HG03575 (cell line): ENCODE data around the gene ATP6V1C2.

Experiments
- ATAC-seq: cut with Tn5 transposase; IDR thresholded peaks from one replicate; pipeline ENCODE4 v1.9.1; 2021; ENCODE audit not compliant: unreplicated experiment, insufficient number of reproducible peaks, low FRiP score; ENCODE audit errors: extremely low read depth

Gene ATP6V1C2

DNA sequence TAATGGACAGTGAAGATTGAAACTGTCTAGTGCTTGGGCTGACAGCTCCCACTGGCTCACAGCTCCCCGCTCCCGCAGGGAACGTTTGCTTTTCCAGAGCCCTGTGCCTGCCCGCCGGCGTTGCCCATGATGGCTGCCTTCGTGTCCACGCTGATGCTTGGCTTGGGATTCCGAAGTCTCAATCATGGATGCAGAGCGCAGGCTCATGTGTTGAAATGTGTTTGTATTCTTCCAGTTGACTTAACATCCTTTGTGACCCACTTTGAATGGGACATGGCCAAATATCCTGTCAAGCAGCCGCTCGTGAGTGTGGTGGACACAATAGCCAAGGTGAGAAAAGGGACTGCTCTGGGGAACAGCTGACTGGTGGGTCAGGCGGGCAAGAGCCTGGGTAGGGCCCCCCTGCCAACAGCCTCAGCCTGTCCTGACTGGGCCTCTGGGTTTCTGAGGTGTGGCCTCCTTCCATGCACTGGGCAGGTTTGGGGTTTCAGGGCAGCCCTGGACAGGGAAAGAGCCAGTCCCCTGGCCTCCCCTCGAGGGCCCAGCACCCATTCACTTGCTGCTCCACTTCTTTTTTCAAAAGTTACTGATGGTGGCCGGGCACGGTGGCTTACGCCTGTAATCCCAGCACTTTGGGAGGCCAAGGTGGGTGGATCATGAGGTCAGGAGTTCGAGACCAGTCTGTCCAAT, 42.8 kb downstream of the ATP6V1C2 start:
- no peak for ATAC-seq

DNA sequence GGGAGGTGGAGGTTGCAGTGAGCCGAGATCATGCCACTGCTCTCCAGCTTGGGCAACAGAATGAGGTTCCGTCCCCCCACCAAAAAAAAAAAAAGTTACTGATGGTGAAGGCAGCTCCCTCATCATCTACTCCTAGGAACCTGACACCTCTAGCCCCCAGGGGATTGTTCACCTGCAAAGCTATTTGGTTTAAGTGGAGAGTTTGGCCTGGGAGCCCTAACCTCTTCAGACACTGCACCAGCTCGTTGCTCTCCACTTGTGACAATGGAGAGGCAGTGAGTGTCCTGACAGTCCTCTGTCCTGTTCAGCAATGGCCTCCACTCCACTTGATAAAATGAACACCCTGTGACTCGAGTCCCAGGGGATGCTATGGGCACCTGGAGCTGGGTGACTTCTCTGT, 43.5 kb downstream of the ATP6V1C2 start:
- no peak for ATAC-seq

DNA sequence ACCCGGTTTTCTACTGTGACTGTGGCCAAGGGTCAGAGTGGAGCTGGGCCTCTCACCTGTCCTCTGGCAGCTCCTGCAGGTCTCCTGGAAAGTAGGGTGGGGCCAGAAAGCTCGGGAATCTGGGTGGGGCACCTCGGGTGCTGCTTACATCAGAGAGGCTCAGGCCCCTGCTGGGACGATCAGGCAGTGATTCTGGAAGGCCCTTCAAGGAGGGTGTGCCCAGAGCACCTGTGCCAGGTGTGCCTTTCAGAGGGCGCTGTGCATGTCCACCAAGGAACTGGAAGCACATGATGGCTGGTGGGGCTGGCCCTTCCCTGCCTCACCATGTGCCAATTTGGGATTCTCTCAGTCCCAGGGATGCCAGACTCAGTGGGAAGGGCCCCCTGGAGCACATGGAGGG, 44.0 kb downstream of the ATP6V1C2 start:
- ATAC-seq, result no peak

DNA sequence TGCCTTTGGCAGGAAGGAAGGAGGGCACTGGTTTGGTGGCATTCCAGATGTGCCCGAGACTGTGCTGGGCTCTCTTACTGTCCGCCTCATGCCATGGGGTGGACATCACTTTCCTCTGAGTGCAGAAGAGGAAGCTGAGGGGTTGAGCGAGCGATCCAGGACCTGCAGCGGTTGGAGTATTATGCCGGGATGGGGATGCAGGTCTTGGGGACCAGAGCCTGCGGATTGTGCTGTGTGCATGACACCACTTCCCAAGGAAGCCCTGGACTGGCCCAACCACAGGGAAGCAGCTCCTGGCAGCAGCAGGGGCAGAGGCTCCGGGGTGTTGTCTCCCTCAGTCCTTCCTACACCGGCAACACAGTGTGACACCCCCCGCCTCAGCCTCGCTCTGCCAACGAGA, 44.5 kb downstream of the ATP6V1C2 start:
- ATAC-seq, result no peak

DNA sequence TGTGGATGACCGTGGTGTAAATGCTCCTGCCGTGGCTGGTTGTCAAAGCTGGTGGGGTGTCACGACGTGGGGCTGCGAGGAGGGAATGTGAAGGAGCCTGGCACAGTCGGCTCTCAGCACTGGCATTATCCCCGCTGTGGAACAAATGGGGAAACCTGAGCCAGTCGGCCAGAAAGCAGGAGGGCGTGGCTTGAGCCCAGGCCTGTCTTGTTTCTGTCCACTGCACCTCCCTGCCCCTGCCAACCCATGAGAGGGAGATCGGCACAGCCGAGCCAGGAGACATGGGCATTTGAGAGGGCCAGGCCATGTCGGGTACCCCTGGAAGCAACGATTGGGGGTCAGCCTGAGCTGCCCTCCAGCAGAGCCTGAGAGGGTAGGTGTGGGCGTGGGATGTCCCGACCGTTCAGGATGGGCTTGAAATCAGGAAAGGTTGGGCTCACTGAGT, 46.7 kb downstream of the ATP6V1C2 start:
- ATAC-seq, result no peak

DNA sequence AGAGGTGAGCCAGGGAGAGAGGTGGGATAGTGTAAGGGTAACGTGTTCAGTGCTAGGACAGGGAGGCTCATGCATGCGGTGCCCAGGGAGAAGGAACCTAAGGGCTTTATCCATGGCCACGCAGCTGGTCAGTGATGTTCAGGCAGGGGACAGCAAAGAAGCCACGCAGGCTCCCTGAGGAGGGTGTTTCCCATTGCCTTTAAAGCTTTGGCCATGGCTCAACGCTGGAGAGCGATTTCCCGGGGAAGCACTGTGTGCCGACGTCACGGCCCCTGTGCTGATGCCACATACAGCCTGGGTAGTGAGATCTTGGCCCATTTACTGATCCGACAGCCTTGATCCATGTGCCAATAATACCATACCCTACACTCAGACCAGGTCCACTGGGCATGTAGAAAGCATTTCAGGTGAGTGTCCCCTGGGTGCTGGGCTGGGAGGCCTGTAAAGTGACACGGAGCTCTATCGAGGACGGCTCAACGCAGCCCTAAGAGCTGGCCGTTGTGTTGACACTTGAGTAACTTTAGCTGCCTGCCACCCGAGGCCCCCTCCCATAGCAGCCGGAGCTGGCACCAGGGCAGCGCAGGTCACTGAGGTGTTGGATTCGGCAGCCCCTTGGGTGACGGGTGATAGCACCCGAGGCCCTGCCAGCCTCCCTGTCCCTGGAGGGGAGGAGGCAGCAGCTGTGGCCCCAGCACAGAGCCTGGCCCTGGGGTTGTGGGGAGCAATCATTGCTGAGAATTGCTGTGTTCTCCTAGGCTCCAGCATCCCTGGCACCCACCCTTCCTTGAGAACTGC, 49.7 kb downstream of the ATP6V1C2 start:
- no peak for ATAC-seq

DNA sequence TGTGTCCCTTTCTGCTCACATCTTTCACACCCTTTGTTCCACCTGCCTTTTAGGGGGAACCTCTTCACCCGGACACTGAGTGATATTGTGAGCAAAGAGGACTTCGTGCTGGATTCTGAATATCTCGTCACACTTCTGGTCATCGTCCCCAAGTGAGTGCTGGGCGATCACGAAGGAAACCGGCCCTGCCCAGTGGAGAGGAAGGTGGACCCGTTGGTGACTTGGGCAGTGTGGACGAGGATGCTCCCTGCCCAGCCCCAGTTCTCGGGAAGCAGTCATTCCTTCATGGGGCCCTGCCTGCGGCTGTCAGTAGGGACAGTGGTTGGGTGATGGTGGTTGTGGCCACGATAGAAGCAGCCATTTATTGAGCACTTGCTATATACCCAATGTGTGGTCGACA, 50.4 kb downstream of the ATP6V1C2 start:
- ATAC-seq, result no peak

DNA sequence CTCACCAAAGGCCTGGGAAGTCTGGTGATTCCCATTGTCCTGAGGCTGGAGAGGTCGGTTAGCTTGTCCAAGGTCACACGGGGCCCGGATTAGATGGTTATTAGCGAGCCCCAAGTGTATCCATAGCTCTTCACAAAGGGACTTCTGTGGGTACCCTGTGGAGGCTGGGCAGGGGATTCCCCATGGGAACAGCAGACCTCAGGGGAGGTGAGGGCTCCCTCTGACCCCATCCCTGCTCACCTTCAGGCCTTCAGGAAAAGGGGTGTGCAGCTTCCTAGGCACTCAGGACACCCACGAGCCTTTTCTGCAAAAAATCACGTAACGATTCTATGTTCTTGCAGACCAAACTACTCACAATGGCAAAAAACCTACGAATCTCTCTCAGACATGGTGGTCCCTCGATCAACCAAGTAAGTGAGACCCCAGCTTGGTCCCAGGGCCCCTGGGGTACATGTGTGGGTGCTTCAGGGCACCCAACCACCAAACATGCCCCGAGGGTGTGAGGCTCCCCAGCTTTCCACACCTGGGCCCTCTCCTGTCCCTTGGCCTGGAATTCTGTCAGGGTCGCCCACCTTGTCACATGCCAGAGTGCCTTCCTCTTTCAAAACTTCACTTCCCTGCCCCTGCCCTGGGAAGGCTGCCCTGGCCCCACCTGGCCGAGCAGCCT, 50.9 kb downstream of the ATP6V1C2 start:
- ATAC-seq, result no peak

DNA sequence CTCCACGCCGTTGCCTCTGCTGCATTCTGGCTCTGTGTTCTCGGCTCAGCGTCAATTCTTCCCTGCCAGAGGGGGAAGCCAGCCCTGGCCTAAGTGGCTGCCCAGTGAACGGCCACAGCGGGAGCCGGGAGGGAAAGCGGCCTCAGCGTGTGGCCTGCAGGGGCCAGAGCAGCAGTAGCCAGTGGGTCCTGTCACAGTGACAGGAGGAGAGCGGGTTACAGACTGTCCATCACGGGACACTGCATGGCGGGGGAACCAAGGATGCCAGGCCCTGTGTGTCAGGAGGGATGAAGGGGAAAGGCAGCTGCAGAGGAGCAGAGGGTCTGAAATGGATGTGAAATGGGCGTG, 51.4 kb downstream of the ATP6V1C2 start:
- no peak for ATAC-seq

DNA sequence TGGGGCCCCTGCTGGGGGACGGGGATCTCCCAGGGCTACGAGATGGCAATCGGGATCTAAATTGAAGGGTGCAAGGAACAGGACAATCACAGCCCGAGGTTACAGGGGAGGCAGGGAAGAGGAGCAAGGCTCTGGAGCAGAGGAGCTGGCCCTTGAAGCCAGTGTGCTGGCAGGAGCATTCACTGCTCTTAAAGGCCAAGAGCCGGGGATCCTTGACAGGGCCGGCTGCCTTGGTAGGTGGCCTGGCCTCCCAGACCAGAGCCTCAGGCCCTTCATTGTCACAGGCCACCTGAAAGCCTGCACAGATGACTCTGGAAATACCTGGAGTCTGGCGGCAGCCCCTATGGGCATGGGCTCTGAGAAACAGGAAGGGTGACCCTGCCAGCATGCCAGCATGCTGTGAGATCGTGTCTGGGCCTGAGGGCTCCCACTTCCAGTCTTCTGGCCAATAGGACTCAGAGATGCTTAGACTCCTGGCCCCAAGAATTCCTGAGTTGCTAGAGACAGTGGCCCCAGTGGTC, 52.5 kb downstream of the ATP6V1C2 start:
- ATAC-seq, result no peak

DNA sequence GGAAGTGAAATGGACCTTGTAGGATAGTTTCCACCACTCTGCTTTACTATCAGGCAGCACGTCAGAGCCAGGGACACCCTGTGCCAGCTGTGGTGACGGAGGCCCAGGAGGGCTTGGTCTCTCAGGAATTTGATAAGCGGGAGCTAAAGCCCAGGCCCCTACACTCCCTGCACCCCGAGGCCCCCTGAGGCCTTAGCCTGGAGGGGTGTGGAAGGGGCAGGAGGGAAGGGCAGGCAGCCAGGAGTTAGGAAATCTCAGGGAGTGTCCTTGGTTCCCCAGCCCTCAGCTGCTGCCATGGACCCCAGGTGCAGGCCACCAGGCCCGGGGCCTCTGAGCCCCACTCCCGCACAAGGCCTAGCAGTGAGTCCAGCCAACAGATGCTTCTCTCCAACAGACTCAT, 53.0 kb downstream of the ATP6V1C2 start:
- ATAC-seq, result no peak

DNA sequence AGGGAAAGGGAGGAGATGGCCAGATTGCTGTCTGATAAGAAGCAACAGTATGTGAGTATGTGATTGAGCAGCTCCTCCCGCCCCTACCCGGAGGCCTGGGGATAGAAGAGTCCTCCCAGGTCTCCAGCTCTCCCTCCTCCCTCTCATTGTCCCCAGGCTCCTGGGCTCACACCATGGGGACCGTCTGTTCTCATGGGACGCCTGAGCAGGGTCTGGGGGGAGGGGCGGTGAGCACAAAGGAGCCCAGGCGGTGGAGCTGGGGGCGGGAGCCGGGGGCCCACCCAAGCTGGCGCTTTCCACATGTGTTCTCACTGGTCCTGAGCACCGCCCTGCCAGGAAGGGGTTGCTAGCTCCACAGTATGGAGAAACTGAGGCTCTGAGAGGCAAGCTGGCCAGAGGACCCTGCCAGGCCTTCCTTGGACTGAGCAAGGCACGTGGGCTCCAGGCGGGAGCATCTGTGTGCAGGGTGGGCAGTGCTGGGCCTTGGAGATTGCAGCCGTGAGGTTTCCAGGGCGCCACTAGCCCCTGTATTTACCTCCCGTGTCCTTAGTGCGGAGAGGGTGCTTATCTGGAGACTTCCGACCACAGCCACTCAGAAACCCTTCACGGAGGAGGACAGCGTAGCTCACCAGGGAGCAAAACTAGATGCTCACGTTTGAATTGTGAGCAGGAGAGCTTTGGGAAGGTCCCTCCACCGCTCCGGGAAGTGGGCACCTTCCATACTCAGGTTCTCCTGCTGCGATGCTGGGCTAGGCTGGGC, 53.8 kb downstream of the ATP6V1C2 start:
- ATAC-seq, result no peak

DNA sequence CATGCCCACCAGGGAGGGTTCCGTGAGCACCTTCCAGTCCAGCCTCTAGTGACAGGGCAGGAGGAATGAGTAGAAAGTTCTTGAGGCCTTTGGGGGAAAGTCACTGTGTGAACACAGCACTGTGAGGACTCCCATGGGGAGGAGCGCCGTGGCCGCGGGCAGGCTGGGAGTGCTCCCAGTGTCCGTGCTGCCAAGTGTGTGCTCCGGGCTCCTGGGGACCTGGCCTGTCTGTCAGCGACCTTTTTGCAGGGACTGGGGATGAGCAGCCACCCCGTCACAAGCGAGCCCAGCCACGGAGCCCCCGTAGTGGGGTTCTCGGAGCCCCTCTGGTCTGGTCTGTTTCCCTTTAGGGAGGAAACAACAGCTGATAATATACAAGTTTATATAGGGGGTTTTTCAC, 54.4 kb downstream of the ATP6V1C2 start:
- no peak for ATAC-seq

DNA sequence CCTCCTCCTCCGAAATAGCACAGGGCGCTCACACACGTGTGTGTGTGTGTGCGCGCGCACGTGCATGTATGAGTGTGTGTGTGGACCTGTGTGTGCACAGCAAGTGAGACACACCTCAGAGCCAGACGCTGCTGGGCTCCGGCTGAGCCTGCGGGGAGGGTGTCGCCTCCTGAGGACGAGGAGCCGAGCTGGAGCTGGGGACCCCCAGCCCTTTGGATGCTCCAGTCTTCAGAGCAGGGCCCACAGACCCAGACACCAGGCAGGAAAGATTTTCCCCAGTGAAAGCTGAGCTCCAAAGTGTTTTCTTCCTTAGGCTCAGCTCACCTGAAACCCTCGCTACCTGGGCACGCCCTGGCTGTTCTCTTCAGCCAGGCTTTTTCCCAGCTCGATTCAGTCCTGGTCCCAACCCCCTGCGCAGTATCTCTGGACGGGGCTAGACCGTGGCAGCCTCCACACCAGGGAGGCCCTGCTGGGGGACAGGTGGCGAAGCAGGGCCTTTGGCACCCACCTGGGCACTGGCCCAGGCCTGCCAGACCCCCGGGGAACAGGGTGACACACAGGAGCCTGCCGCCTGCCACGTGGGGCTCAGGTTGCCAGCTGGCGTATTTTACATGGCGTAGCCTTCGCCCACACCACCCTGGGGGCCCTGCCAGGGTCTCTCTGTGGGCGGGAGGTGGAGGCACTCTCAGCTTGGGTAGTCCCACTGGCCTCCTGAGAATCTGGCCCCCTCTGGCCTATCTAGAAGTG, 55.0 kb downstream of the ATP6V1C2 start:
- ATAC-seq, result no peak

DNA sequence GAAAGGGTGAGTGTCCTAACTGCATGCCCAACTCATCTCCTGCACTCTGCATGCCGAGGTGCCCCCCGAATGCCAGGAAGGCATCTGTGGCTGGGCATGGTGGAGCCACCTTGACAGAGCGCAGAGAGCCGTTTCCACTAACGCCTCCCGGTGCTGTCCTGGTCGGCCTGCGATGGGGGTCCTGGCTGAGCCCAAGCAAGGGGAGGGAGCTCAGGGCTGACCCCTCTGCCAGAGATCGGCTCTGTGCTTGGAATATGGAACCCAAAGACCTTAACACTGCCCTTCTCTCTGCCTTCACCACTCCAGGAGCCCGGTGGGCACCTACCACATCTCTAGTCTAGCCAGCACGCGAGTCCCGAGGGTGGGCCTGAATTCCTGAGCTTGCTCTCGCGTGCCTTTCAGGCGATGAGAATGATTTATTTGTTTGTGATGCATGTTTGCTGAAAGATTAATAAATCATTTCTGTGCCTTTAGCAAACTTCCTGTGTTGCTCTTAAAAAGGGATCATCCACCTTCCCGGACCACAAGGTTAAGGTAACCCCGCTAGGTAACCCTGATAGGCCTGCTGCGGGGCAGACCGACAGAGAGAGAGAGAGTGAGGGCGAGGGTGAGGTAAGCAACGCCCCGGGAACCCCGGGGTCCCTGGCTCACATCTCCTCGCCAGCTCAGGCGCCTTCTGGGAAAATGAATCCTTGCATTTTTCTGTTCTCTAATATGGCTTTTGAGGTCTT, 55.8 kb downstream of the ATP6V1C2 start:
- ATAC-seq, result no peak

DNA sequence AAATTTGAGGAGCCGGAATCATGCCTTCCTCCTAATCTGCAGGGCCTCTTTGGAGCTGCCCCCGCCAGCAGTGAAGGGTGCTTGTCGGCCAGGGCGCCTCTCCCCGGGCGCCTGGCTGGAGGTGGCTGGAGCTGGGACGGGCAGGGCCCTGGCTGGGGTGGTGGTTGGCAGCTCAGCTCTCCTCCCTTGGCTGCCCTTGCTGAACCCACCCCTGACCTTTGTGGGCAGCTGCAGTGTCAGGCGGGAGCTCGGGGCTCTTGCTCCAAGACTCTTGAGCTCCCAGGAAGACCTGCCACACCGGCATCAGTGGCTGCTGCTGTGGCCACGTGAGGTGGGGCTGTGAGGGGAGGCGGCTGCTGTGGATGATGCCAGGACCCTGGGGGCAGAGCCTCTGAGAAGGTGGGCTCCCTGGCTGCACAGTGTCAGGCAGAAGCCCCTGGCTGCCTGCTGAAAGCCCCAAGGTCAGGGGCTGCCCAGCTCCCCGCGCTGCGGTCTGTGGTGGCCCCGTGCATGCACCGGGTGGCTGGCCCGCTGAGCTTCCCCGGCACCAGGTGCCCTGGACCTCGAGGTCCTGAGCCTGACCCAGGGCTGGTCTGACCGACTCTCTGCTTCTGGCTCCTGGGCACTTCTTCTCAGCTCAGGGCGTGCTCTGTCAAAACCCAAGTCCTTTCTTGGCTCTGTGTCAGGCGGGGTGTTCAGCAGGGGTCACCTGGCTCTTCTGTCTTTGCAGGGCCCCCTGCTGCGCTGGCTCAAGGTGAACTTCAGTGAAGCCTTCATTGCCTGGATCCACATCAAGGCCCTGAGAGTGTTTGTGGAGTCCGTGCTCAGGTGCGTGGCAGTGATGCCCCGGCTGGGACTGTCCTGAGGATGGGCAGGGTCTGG, 56.7 kb downstream of the ATP6V1C2 start:
- no peak for ATAC-seq

DNA sequence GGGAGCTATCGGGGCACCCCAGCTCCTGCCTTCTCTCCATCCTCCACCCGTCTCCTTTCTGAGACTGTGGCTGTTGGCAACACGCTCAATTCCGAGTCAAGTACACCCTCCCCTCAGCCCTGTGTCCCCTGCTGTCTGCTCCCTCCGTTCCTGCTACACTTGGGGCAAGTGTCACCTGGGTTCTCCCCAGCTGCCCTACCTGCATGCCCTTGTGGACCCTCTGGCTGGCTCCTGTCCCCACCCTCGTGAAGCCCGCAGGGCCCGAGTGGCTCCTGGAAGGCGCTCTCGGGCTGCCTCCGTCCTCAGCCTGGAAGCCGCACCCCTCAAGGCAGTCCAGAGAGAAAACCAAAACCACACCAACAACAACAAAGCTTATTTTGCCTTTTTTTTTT, 57.3 kb downstream of the ATP6V1C2 start:
- ATAC-seq, result no peak
